Activated CD4-positive, alpha-beta memory T cell treated with anti-CD3 and anti-CD28 coated beads for 36 hours (primary cell): ENCODE results near the gene HES2. TPM values are rescaled to one million over a fixed set of nuclear protein-coding genes. Genes with fewer than 3 reads are reported as not detected.
A peak's percentile ranks its signal among the peaks of the same experiment; 100 is the strongest.
"Not testable (repeated sequence)": the region's sequence is repeated elsewhere in the genome, so short reads cannot be mapped to it uniquely, and the experiment has no call there.

Experiments used
- CTCF ChIA-PET: fragments of 350-600 bp; sonication (Branson Sonifier 250); formaldehyde crosslinking; loops from one replicate; lab custom pipeline; 2021; ENCODE audit warnings: antibody characterized with exemption, inconsistent platforms; lab: Charles Lee
- POLR2A ChIA-PET: fragments of 350-600 bp; sonication (Branson Sonifier 250); formaldehyde crosslinking; loops from one replicate; lab custom pipeline; 2021; ENCODE audit warnings: antibody characterized with exemption; lab: Charles Lee
- DNase-seq: peaks from one replicate; pipeline ENCODE4 v3.0.0-alpha.2; 2020
- H3K27ac Mint-ChIP-seq: one replicate; pipeline ENCODE4 v1.8.0; 2021; ENCODE audit warnings: mixed read lengths
- H3K27me3 Mint-ChIP-seq: one replicate; pipeline ENCODE4 v1.8.0; 2021; ENCODE audit warnings: mixed read lengths
- H3K36me3 Mint-ChIP-seq: one replicate; pipeline ENCODE4 v1.8.0; 2021; ENCODE audit warnings: mixed read lengths
- H3K4me1 Mint-ChIP-seq: one replicate; pipeline ENCODE4 v1.8.0; 2021; ENCODE audit warnings: low read depth, mixed read lengths
- H3K4me3 Mint-ChIP-seq: one replicate; pipeline ENCODE4 v1.8.0; 2021; ENCODE audit warnings: mild to moderate bottlenecking, mixed read lengths
- H3K9me3 Mint-ChIP-seq: one replicate; pipeline ENCODE4 v1.8.0; 2021; ENCODE audit warnings: mixed read lengths
- intact Hi-C: fragments of 100-400 bp; cut with micrococcal nuclease; formaldehyde crosslinking; loops from one replicate; pipeline ENCODE4 v1.15.1; 2023
- total RNA-seq, 2 experiments: library from RNA; stranded (reverse); gene quantifications; one replicate each; pipeline ENCODE4 v1.2.3, GENCODE V29; 2021

HES2 gene
- total RNA-seq, 2 experiments from 2014 or later: 0.07 TPM; not detected in 1

DNA sequence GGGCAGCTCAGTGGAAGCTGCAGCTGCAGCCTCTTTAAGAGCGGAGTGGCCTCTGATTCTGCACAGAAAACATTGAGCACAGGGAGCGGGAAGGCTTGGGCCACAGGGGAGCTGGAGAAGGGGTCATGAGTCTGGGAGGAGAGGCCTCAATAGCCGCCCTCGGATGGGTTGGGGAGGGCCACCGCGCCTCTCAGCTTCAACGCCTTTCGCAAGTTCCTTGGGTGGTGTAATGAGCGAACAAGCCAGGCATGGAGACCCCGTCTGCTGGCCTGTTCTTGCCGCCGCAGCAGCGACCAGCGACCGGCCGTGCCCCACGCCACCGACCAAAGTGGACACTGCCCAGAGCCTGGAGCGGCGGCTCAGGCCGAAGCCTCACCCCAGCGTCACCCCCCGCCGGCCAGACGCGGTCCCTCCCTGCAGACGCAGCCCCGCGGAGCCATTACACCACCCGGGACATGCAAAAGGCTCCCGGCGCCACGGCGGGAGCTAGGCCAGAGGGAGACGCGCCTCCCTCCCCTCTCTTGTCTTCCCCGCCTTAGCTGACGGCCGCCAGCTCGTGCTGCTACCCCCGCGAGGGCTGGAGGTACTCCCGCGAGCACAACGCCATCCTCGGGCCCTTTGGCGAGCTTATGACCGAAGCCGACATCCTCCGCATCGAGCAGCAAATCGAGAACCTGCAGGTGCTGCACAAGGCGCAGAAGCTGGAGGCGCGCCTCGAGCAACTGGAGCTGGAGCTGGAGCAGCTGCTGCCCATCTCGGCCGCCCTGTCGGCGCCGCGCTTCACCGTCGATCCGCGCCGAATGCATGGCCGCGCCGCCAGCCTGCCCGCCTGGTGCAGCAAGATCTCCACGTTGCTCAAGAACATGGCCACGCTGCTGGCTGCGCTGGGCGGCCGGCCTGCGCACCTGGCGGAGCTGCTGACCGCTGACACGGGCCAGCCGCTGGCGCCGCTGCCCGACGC, 34.5 kb upstream of the HES2 start:
- Mint-ChIP-seq H3K4me1 (peaks cover 19% of the 10 kb centered on the region), H3K27me3 (peaks cover 33% of the 10 kb centered on the region)
- CTCF ChIA-PET: interaction anchor here (0.7 to 3.5 kb wide), 10 partner anchors 9 to 207 kb away, joined by 3 to 36 read pairs (median 4); no protein-coding TSS in a partner anchor
- H3K4me3 Mint-ChIP-seq, H3K36me3 Mint-ChIP-seq, H3K27ac Mint-ChIP-seq, intact Hi-C loops, H3K9me3 Mint-ChIP-seq, POLR2A ChIA-PET: not testable (repeated sequence)
- DNase-seq: peak; percentile 34

DNA sequence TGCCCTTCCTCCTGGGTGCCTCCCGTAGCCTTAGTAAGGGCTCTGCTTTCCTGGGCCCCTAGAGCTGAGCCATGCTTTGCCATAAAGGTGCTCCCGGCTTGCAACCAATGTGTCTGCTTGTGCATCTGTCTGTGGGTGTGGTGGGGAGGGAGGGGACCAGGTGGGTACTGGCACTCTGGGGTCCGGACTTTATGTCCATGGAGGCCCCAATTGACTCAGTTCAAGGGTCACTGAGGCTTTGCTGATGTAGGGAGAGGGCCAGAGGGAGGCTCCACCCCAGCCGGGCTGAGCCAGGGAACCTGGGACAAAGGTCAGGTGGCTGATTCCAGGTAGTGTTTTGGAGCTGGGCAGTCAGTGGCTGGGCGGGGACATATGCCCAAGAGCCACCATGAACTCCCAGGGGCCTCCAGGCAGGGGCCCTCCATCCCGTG, 31.2 kb upstream of the HES2 start:
- H3K27ac Mint-ChIP-seq: no peak overlapping the region
- ChIA-PET CTCF (interaction anchor here (0.9 to 4.2 kb wide), 3 partner anchors 11 to 35 kb away, joined by 3 to 44 read pairs (median 7); no protein-coding TSS in a partner anchor), POLR2A (no interaction called here)
- H3K36me3 Mint-ChIP-seq: no peaks in the 10 kb centered on the region
- intact Hi-C loops: no loop called here
- no peak for DNase-seq
- no peaks in the 10 kb centered on the region for H3K9me3 Mint-ChIP-seq
- peaks cover 42% of the 10 kb centered on the region for H3K27me3 Mint-ChIP-seq
- peaks cover 27% of the 10 kb centered on the region for H3K4me1 Mint-ChIP-seq
- H3K4me3 Mint-ChIP-seq: no peak overlapping the region

DNA sequence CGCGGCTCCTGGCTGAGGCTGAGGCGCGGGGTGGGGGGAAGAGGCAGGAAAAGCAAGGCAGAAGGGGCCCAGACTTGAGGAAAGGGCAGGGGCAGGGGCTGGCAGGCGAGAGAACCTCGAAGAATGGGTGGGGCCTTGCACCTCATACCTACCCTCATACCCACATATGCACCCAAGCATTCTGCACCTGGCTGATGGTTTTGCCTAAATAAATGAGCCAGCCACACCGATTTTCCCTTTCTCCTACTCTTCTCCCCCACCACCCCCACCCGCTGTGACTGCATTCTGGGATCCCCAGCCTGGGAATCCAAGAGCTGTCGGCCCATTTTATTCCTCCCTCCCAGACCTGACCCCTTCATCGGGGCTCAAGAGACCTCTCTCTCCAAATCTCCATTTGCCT, 30.8 kb upstream of the HES2 start:
- H3K9me3 Mint-ChIP-seq, H3K27ac Mint-ChIP-seq, H3K36me3 Mint-ChIP-seq, DNase-seq, intact Hi-C loops, H3K4me3 Mint-ChIP-seq: not testable (repeated sequence)
- peaks cover 25% of the 10 kb centered on the region for H3K4me1 Mint-ChIP-seq
- peaks cover 42% of the 10 kb centered on the region for H3K27me3 Mint-ChIP-seq
- POLR2A ChIA-PET: interaction anchor here (1.2 to 1.4 kb wide), 2 partner anchors 9 to 10 kb away, joined by 4 to 5 read pairs; no protein-coding TSS in a partner anchor
- CTCF ChIA-PET: interaction anchor here (0.9 to 4.2 kb wide), 3 partner anchors 11 to 35 kb away, joined by 3 to 44 read pairs (median 7); no protein-coding TSS in a partner anchor

DNA sequence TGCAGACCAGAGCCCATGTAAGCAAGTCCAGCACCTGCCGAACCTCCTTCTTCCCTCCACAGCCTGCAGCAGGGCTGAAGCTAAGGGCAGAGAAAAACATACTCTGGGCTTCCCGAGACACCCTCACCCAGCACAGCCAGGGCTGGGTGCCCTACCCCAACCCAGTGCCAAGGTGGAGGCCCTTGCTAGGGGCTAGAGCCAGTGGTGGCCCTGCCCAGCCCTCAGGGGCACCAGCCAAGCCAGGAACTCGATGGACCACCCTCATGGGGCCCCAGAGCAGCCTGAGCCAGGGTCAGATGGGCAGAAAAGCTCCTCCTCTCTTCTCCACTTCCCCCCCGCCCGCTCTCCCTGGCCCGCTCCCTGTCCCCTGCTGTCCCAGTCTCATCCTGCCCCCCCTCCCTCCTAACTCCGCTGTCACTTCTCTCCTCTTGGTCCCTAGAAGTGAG, 30.3 kb upstream of the HES2 start:
- Mint-ChIP-seq H3K4me1 (peaks cover 24% of the 10 kb centered on the region), H3K9me3 (no peaks in the 10 kb centered on the region), H3K27me3 (peaks cover 43% of the 10 kb centered on the region), H3K4me3 (no peak overlapping the region), H3K27ac (no peak overlapping the region), H3K36me3 (no peaks in the 10 kb centered on the region)
- intact Hi-C loops: no loop called here
- ChIA-PET POLR2A (interaction anchor here (1.2 to 2.1 kb wide), 3 partner anchors 9 to 11 kb away, joined by 4 to 5 read pairs (median 5); no protein-coding TSS in a partner anchor), CTCF (interaction anchor here (0.8 to 5.0 kb wide), 6 partner anchors 10 to 36 kb away, joined by 3 to 44 read pairs (median 8); no protein-coding TSS in a partner anchor)
- DNase-seq: no peak

DNA sequence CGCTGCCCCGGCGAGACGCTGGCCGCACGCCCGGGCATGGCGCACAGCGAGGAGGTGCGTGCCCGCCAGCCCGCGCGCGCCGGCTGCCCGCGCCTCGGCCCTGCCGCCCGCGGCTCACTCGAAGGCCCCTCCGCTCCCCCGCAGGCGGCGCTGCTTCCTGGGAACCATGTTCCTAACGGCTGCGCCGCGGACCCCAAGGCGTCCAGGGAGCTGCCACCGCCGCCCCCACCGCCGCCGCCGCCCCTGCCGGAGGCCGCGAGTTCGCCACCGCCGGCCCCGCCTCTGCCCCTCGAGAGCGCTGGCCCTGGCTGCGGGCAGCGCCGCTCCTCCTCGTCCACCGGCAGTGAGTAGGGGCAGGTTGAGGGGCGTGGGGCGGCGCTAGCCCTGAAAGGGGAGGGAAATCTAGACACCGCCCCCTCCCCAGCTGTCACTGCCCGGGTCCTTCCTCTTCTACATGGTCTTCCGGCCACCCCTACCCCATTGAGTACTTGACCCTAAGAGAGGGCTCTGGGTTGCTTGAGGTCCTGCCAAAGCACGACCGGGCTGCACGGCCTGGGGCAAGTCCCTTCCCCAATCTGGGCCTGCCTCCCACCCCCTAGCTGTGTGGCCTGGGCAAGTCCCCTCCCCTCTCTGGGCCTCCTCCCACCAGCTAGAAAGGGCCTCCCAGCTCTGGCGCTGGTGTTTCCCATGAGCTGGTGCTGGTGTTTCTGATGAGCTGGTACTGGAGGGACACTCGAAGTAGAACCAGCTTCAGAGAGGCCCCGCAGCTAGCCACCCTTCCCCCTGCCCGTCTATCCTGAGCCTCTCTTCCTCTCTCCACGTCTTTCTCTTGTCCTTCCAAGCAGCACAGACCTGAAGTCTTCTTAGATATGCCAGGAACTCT, 29.3 kb upstream of the HES2 start:
- Mint-ChIP-seq H3K9me3 (no peaks in the 10 kb centered on the region), H3K36me3 (no peaks in the 10 kb centered on the region), H3K4me3 (peak overlapping the region; percentile 36), H3K4me1 (peaks cover 24% of the 10 kb centered on the region), H3K27me3 (peaks cover 45% of the 10 kb centered on the region), H3K27ac (no peak overlapping the region)
- POLR2A ChIA-PET: interaction anchor here (1.2 to 2.1 kb wide), 4 partner anchors 10 to 28 kb away, joined by 3 to 5 read pairs (median 4); no protein-coding TSS in a partner anchor
- CTCF ChIA-PET: interaction anchor here (0.8 to 5.0 kb wide), 11 partner anchors 10 to 40 kb away, joined by 3 to 44 read pairs (median 7); no protein-coding TSS in a partner anchor
- peak; percentile 52 for DNase-seq
- intact Hi-C loops: no loop called here

GRCh38 chr1:6447818-6448748, 28.4 kb upstream of the HES2 start:
- Mint-ChIP-seq H3K4me3 (no peak overlapping the region), H3K36me3 (no peaks in the 10 kb centered on the region), H3K27me3 (peaks cover 37% of the 10 kb centered on the region), H3K9me3 (no peaks in the 10 kb centered on the region), H3K4me1 (peaks cover 18% of the 10 kb centered on the region), H3K27ac (no peak overlapping the region)
- ChIA-PET CTCF (interaction anchor here (0.7 to 5.0 kb wide), 8 partner anchors 10 to 40 kb away, joined by 3 to 21 read pairs (median 8); no protein-coding TSS in a partner anchor), POLR2A (interaction anchor here (1.3 to 2.1 kb wide), 2 partner anchors 9 to 29 kb away, joined by 3 to 5 read pairs; no protein-coding TSS in a partner anchor)
- intact Hi-C loops: no loop called here
- DNase-seq: peak; percentile 29

DNA sequence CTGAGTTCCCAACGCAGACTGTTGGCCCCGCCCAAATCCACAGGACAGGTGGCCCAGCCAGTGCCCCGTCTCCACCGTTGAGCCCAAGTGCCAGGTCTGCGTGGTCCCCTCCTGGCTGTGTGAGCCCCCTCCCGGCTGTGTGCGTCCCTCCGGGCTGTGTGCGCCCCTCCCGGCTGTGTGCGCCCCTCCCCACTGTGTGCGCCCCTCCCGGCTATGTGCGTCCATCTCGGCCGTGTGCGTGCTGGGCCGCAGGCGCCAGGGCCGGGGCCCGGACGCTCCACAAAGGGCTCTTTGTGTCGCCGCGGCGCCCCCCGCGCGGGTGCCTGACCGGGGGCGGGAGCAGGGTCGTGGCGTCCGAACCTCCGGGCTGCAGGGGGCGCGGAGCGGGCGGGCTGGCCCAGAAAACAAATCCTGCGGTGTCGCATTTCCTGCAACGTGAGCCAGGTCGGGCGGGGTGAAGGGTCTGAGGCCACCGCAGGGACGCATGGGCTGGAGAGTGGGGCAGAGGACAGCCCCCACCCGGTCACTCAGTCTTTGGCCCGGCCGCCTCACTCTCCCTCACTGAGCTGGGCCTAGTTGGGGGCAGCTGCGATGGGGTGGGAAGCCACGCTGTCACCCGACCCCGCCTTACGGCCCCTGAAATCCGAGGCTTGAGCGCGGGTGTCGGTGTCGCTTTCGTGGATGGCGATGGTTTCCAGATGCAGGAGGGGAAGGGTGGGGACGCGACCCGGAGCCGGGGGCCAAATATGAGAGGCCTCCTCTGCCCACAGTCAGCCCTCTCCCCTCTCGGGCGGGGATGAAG, 27.5 kb upstream of the HES2 start:
- no peaks in the 10 kb centered on the region for H3K9me3 Mint-ChIP-seq
- H3K27ac Mint-ChIP-seq: no peak overlapping the region
- H3K4me1 Mint-ChIP-seq: peaks cover 18% of the 10 kb centered on the region
- ChIA-PET CTCF (interaction anchor here (0.7 to 5.0 kb wide), 8 partner anchors 9 to 43 kb away, joined by 3 to 21 read pairs (median 6); no protein-coding TSS in a partner anchor), POLR2A (no interaction called here)
- no peak for DNase-seq
- no peaks in the 10 kb centered on the region for H3K36me3 Mint-ChIP-seq
- H3K4me3 Mint-ChIP-seq: no peak overlapping the region
- H3K27me3 Mint-ChIP-seq: peaks cover 35% of the 10 kb centered on the region
- intact Hi-C loops: no loop called here

GRCh38 chr1:6446665-6447015, 26.9 kb upstream of the HES2 start:
- no peak for DNase-seq
- H3K27me3 Mint-ChIP-seq: peaks cover 35% of the 10 kb centered on the region
- intact Hi-C loops: no loop called here
- POLR2A ChIA-PET: no interaction called here
- no peak overlapping the region for H3K4me3 Mint-ChIP-seq
- H3K4me1 Mint-ChIP-seq: peaks cover 18% of the 10 kb centered on the region
- no peaks in the 10 kb centered on the region for H3K9me3 Mint-ChIP-seq
- H3K27ac Mint-ChIP-seq: no peak overlapping the region
- H3K36me3 Mint-ChIP-seq: no peaks in the 10 kb centered on the region
- CTCF ChIA-PET: interaction anchor here (1.5 to 5.0 kb wide), 6 partner anchors 9 to 44 kb away, joined by 4 to 21 read pairs (median 9); no protein-coding TSS in a partner anchor

GRCh38 chr1:6445929-6446328, 26.2 kb upstream of the HES2 start:
- POLR2A ChIA-PET, H3K27ac Mint-ChIP-seq, H3K4me3 Mint-ChIP-seq, intact Hi-C loops, H3K9me3 Mint-ChIP-seq, H3K36me3 Mint-ChIP-seq, DNase-seq: not testable (repeated sequence)
- CTCF ChIA-PET: interaction anchor here (0.7 to 5.0 kb wide), 7 partner anchors 11 to 44 kb away, joined by 3 to 21 read pairs (median 7); no protein-coding TSS in a partner anchor
- H3K27me3 Mint-ChIP-seq: peaks cover 39% of the 10 kb centered on the region
- H3K4me1 Mint-ChIP-seq: peaks cover 19% of the 10 kb centered on the region
